Ascending aorta (tissue), 2 donors: ENCODE results near the gene MAPK1IP1L. TPM values are rescaled to one million over a fixed set of nuclear protein-coding genes. Genes with fewer than 3 reads are reported as not detected.
"Not testable (repeated sequence)": the region's sequence is repeated elsewhere in the genome, so short reads cannot be mapped to it uniquely, and the experiment has no call there.

Experiments
- DNase-seq, 2 donors: peaks; one replicate each; pipeline ENCODE4 v3.0.0-alpha.2; 2019; ENCODE audit warnings: low spot score in 2 of 2
- H3K27ac ChIP-seq, 2 donors: fragments of 200-600 bp; sonication (generic); one replicate each; pipeline ENCODE4 v1.5.1; 2016 to 2017; ENCODE audit warnings: mild to moderate bottlenecking in 1 of 2
- H3K27me3 ChIP-seq: fragments of 200-600 bp; sonication (generic); one replicate; pipeline ENCODE4 v1.5.1; 2017
- H3K36me3 ChIP-seq, 2 donors: fragments of 200-600 bp; sonication (generic); one replicate each; pipeline ENCODE4 v1.5.1; 2016
- H3K4me1 ChIP-seq, 2 donors: fragments of 200-600 bp; sonication (generic); one replicate each; pipeline ENCODE4 v1.5.1; 2016 to 2017; ENCODE audit warnings: mild to moderate bottlenecking in 1 of 2
- H3K4me3 ChIP-seq, 2 donors: fragments of 200-600 bp; sonication (generic); one replicate each; pipeline ENCODE4 v1.5.1; 2016 to 2017; ENCODE audit warnings: mild to moderate bottlenecking in 1 of 2
- H3K9me3 ChIP-seq, 2 donors: fragments of 200-600 bp; sonication (generic); one replicate each; pipeline ENCODE4 v1.5.1; 2016
- intact Hi-C: fragments of 100-400 bp; cut with DNase I; formaldehyde crosslinking; loops from one replicate; pipeline ENCODE4 v1.15.1; 2023
- total RNA-seq: library from RNA; depleted of rRNA; stranded (reverse); fragments of >200 nt; gene quantifications from one replicate; pipeline ENCODE4 v1.1.0, GENCODE V29; 2016
- TF ChIP-seq, protein P1 (sequence below), 3 experiments: fragments of 200-600 bp in 2 of 3; fragments of 450-650 bp in 1 of 3; sonication (generic) in 2 of 3; IDR thresholded peaks; one replicate each; pipeline ENCODE4 v1.5.1; 2016 to 2019; ENCODE audit warnings: antibody characterized with exemption in 3 of 3, mild to moderate bottlenecking in 1 of 3, moderate library complexity in 1 of 3

Gene MAPK1IP1L
- total RNA-seq, 1 donor from 2014 or later: 51.8 TPM

- intact Hi-C loops: no loop called here
Measured at GRCh38 chr14:55077170-55078151, 26.0 kb downstream of the MAPK1IP1L start.

DNA sequence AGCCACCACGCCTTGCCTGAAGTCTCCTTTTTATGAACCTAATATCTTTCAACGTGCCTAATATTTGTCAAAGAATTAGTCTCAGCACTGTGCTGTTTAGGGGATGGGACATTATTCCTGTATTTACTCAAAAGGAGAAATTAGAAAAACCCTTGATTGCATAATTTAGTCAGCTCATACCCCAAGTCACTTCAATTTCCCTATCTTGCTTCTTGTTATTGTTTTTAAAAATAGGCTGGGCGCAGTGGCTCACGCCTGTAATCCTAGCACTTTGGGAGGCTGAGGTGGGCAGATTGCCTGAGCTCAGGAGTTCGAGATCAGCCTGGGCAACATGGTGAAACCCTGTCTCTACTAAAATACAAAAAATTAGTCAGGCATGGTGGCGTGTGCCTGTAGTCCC, 28.5 kb downstream of the MAPK1IP1L start:
- H3K27ac ChIP-seq, H3K4me3 ChIP-seq, DNase-seq, H3K4me1 ChIP-seq, H3K36me3 ChIP-seq, intact Hi-C loops, H3K9me3 ChIP-seq, H3K27me3 ChIP-seq: not testable (repeated sequence)

More at GRCh38 chr14:55077170-55078151, 26.0 kb downstream of the MAPK1IP1L start:
- Histone ChIP-seq H3K27ac (no peak overlapping the region), H3K27me3 (no peaks in the 10 kb centered on the region), H3K4me3 (no peak overlapping the region), H3K4me1 (peaks cover 0 to 9% of the 10 kb centered on the region in 2 donors), H3K9me3 (no peaks in the 10 kb centered on the region), H3K36me3 (no peaks in the 10 kb centered on the region)
- no peak for DNase-seq
- TF ChIP-seq, protein P1, sequence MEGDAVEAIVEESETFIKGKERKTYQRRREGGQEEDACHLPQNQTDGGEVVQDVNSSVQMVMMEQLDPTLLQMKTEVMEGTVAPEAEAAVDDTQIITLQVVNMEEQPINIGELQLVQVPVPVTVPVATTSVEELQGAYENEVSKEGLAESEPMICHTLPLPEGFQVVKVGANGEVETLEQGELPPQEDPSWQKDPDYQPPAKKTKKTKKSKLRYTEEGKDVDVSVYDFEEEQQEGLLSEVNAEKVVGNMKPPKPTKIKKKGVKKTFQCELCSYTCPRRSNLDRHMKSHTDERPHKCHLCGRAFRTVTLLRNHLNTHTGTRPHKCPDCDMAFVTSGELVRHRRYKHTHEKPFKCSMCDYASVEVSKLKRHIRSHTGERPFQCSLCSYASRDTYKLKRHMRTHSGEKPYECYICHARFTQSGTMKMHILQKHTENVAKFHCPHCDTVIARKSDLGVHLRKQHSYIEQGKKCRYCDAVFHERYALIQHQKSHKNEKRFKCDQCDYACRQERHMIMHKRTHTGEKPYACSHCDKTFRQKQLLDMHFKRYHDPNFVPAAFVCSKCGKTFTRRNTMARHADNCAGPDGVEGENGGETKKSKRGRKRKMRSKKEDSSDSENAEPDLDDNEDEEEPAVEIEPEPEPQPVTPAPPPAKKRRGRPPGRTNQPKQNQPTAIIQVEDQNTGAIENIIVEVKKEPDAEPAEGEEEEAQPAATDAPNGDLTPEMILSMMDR (IDR thresholded peaks at IDR 0.05): no peak

DNA sequence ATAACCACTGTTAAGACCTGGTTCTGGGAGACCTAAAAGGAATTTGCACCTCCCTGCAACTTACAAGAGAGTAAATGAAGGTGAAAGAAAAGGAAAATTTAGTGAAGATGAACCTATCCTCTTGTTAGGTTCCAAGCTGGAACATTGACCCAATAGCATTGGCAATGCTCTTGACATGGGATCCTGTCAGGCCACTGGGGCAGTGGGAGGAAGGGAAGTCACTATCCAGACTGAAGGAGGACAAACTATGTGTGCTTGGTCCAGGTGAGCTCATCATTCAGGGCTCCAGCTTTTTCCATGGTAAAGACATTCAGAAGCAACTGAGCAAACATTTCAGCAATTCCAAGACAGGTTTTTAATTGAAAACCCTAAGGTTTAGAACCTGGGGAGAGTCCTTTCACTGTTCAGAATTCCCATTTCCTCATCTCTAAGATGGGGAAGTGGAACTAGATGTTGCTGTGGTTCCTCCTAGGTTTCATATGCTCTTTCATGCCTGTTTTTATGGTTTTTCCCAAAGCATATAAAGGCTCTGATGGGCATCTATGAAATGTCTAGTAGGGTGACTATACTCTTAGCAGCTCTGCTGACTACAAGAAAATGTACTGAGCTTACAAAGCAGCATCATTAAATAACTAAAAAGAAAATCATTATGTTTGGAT, 33.1 kb downstream of the MAPK1IP1L start:
- Histone ChIP-seq H3K9me3 (no peaks in the 10 kb centered on the region), H3K4me3 (no peak overlapping the region), H3K36me3 (no peaks in the 10 kb centered on the region), H3K4me1 (peaks cover 0 to 2% of the 10 kb centered on the region in 2 donors), H3K27me3 (no peaks in the 10 kb centered on the region), H3K27ac (no peak overlapping the region)
- no peak for DNase-seq
- TF ChIP-seq, protein P1 (IDR thresholded peaks at IDR 0.05): no peak
- intact Hi-C loops: no loop called here

GRCh38 chr14:55085060-55085660, 33.7 kb downstream of the MAPK1IP1L start:
- H3K4me3 ChIP-seq: no peak overlapping the region
- intact Hi-C loops: no loop called here
- H3K4me1 ChIP-seq: peaks cover 0 to 2% of the 10 kb centered on the region in 2 donors
- no peaks in the 10 kb centered on the region for H3K27me3 ChIP-seq
- no peak for DNase-seq
- H3K9me3 ChIP-seq: no peaks in the 10 kb centered on the region
- H3K27ac ChIP-seq: no peak overlapping the region
- TF ChIP-seq, protein P1 (IDR thresholded peaks at IDR 0.05): no peak
- H3K36me3 ChIP-seq: no peaks in the 10 kb centered on the region

GRCh38 chr14:55086938-55087337, 35.5 kb downstream of the MAPK1IP1L start:
- Histone ChIP-seq H3K27me3 (no peaks in the 10 kb centered on the region), H3K27ac (no peak overlapping the region), H3K4me1 (peaks cover 0 to 2% of the 10 kb centered on the region in 2 donors), H3K4me3 (no peak overlapping the region), H3K36me3 (no peaks in the 10 kb centered on the region), H3K9me3 (no peaks in the 10 kb centered on the region)
- DNase-seq: no peak
- intact Hi-C loops: no loop called here
- TF ChIP-seq, protein P1 (IDR thresholded peaks at IDR 0.05): no peak
